Activated T-helper 9 cell treated with anti-CD3 and anti-CD28 coated beads, Interleukin-2, amount 50 U/mL, for 16 hours (primary cell): ENCODE results near the gene SCARB1.

Source experiments
- DNase-seq: peaks from one replicate; pipeline ENCODE4 v3.0.0-alpha.2; 2020; ENCODE audit warnings: low read depth

SCARB1 gene

GRCh38 chr12:124864326-124864752 is 675 bp upstream of the SCARB1 start:
- DNase-seq: no peak

GRCh38 chr12:124862768-124863415 is 772 bp downstream of the SCARB1 start:
- DNase-seq: no peak

- no peak for DNase-seq
These were observed 1.6 kb downstream of the SCARB1 start for GRCh38 chr12:124861898-124862676.

GRCh38 chr12:124861492-124861891 is 2.2 kb downstream of the SCARB1 start:
- DNase-seq: no peak

- DNase-seq: no peak
These were observed 5.7 kb downstream of the SCARB1 start for GRCh38 chr12:124857921-124858461.

GRCh38 chr12:124856842-124857178 is 6.9 kb downstream of the SCARB1 start:
- DNase-seq: no peak

GRCh38 chr12:124856132-124856841 is 7.4 kb downstream of the SCARB1 start:
- no peak for DNase-seq

- no peak for DNase-seq
These were observed 8.2 kb downstream of the SCARB1 start for GRCh38 chr12:124855275-124855957.

- no peak for DNase-seq
These were observed 9.0 kb downstream of the SCARB1 start for GRCh38 chr12:124854637-124855184.

GRCh38 chr12:124853781-124854636 is 9.7 kb downstream of the SCARB1 start:
- DNase-seq: no peak

GRCh38 chr12:124852911-124853427 is 10.7 kb downstream of the SCARB1 start:
- DNase-seq: no peak

GRCh38 chr12:124852329-124852831 is 11.3 kb downstream of the SCARB1 start:
- no peak for DNase-seq

GRCh38 chr12:124851342-124851741 is 12.3 kb downstream of the SCARB1 start:
- DNase-seq: no peak

GRCh38 chr12:124849382-124849781 is 14.3 kb downstream of the SCARB1 start:
- no peak for DNase-seq

- no peak for DNase-seq
These were observed 14.9 kb downstream of the SCARB1 start for GRCh38 chr12:124848621-124849380.

- DNase-seq: no peak
These were observed 16.3 kb downstream of the SCARB1 start for GRCh38 chr12:124847113-124848074.

GRCh38 chr12:124844411-124845397 is 19.0 kb downstream of the SCARB1 start:
- no peak for DNase-seq
